GM18873 (cell line): ENCODE data around the gene LDLRAP1.

Experiments
- ATAC-seq: cut with Tn5 transposase; IDR thresholded peaks from one replicate; pipeline ENCODE4 v1.9.1; 2021; ENCODE audit warnings: mild to moderate bottlenecking, moderate library complexity, moderate number of reproducible peaks; ENCODE audit not compliant: unreplicated experiment, low FRiP score

Gene LDLRAP1

GRCh38 chr1:25523542-25523941, 19.9 kb upstream of the LDLRAP1 start:
- no peak for ATAC-seq

- no peak for ATAC-seq
Observed at GRCh38 chr1:25524568-25525360, 18.6 kb upstream of the LDLRAP1 start.

- no peak for ATAC-seq
Observed at GRCh38 chr1:25525361-25525688, 18.1 kb upstream of the LDLRAP1 start.

- ATAC-seq, result no peak
Observed at GRCh38 chr1:25526753-25527152, 16.7 kb upstream of the LDLRAP1 start.

GRCh38 chr1:25527226-25527846, 16.1 kb upstream of the LDLRAP1 start:
- no peak for ATAC-seq

- ATAC-seq, result no peak
Observed at GRCh38 chr1:25527946-25528595, 15.3 kb upstream of the LDLRAP1 start.

- ATAC-seq, result no peak
Observed at GRCh38 chr1:25528881-25529517, 14.4 kb upstream of the LDLRAP1 start.

GRCh38 chr1:25529518-25530185, 13.8 kb upstream of the LDLRAP1 start:
- ATAC-seq, result no peak

GRCh38 chr1:25530186-25531081, 13.0 kb upstream of the LDLRAP1 start:
- ATAC-seq, result no peak

GRCh38 chr1:25531082-25531461, 12.3 kb upstream of the LDLRAP1 start:
- no peak for ATAC-seq

GRCh38 chr1:25532970-25533369, 10.4 kb upstream of the LDLRAP1 start:
- no peak for ATAC-seq

- ATAC-seq, result no peak
Observed at GRCh38 chr1:25533775-25534409, 9.5 kb upstream of the LDLRAP1 start.

- ATAC-seq, result no peak
Observed at GRCh38 chr1:25534410-25534788, 9.0 kb upstream of the LDLRAP1 start.

GRCh38 chr1:25536124-25536523, 7.3 kb upstream of the LDLRAP1 start:
- ATAC-seq, result no peak

GRCh38 chr1:25537153-25537831, 6.1 kb upstream of the LDLRAP1 start:
- ATAC-seq, result no peak

- ATAC-seq, result no peak
Observed at GRCh38 chr1:25538191-25538767, 5.1 kb upstream of the LDLRAP1 start.

- no peak for ATAC-seq
Observed at GRCh38 chr1:25540750-25541342, 2.6 kb upstream of the LDLRAP1 start.

- no peak for ATAC-seq
Observed at GRCh38 chr1:25541425-25541824, 2.0 kb upstream of the LDLRAP1 start.
